ENCODE results near the gene PGBD5.

The PGBD5 gene

DNA sequence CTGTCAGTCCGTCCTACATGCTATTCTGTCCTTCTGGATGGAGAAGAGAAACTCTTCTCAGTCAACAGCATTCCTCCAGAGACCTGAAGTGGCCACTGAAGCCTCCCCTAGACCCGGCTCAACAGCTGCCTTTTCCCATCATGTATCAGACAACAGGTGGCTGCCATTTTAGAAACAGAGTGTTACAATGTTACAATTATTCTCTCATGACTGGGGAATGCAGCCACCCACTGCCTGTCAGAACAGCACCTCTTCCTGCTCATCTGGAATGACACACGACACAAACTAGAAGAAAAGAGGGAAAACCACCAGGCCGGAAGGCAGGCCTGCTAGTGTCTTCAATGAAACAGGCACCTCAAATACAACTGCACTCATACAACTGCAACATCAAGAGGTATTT lies 105.3 kb downstream of the PGBD5 start:
- no peak for DNase-seq

- no peak for DNase-seq
Measured at GRCh38 chr1:230319014-230319747, 107.0 kb downstream of the PGBD5 start.

DNA sequence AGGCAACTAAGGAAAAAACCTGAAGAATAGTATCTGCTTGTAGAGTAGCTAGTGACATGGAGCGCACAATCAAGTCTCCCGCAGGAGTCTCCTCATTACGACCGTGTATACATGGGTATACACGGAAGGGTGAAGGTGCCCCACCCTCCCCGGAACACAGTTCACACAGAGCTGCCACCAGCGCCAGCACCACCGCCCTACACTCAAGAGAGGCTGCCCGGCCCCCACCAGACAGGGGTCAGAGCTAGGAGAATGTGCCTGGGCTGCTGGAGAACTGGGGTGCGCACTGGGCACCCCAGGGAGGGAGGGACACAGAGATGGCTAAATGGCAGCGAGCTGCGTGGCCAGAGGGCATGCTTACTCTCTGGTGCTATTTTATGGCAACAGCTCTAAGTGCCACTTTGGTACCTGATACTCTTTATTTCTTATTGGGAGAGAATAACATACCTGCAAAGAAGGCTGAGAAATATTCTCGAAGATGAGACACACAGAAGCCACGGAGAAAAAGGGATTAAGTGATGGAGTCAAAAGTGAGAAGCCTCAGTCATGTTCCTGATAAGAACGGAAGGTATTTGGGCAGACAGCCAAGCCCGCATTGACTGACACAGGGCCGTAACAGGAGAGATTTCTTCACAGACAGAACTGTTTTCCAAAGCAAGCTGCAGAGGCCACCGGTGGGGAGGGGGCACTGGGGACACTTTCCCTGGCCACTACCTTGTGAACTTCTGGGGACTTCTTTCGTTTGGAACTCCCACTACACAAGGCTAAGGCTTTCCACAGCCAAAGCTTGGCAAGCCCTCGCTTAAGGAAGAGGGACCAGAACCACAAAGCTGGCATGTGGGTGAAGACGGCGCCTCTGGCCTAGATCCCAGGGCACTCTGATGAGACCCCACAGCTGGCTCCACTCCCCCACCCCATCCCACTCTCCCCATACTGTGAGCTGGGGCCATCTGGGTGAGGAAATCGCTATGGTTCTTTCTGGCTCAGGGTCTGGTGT lies 108.0 kb downstream of the PGBD5 start:
- DNase-seq, result no peak

DNA sequence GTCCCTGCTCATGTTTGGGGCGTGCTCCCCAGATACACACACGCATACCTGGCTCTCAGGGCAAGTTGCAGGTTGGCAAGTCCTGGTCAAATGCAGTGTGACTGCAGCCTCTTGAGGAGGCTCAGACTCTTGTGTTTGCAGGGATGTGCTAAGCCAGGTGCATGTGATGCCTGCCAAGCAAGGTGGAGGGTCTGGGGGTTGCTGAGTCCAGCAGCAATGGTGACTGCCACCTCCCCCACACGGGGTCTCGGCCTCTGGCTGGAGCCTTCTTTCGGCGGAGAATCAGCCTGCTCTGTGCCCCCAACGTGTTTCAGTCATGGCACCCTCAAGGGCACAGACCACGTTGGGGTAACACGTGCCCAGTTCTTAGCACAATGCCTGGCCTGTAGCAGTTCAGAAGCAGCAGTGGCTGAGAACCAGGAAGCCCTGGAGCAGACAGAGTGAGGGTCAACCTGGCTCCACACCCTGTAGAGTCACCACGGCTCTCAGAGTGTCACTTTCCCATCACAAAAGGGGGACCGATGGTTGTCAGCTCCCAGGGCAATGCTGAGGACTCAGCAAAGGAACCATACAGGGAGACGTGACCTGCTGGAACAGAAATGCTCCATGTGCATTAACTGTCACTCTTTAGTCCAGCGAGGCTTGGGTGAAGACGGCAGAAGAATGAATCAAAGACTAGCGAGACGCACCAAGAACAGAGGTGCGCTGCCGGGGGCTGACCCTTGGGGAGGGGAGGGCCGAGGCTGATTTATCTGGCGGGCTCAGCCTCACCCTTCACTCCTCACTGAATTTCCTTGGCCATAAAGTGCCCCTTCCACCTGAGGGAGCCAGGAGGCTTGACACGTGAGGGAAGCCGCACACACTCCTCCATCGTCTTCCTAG lies 109.0 kb downstream of the PGBD5 start:
- no peak for DNase-seq

DNA sequence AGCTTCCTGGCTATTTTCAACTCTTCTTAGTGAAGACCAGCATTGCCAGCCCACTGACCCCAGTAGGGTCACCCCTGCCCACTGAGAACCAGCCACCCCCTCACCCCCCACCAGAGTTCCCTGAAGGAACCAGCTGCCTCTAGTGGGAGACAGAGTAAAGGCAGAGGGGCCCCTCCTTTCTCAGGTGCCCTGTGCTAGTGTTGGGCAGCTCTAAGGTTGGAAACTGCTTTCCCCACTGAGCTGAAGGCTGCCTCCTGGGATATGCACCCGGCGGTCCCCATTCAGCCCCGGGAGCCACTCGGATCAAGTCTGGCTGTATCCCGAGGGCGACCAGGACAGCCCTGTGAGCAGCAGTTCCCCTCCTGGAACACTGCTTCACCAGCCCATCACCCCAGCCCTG lies 111.0 kb downstream of the PGBD5 start:
- DNase-seq, result no peak

- no peak for DNase-seq
Measured at GRCh38 chr1:230314142-230314470, 112.0 kb downstream of the PGBD5 start.

DNA sequence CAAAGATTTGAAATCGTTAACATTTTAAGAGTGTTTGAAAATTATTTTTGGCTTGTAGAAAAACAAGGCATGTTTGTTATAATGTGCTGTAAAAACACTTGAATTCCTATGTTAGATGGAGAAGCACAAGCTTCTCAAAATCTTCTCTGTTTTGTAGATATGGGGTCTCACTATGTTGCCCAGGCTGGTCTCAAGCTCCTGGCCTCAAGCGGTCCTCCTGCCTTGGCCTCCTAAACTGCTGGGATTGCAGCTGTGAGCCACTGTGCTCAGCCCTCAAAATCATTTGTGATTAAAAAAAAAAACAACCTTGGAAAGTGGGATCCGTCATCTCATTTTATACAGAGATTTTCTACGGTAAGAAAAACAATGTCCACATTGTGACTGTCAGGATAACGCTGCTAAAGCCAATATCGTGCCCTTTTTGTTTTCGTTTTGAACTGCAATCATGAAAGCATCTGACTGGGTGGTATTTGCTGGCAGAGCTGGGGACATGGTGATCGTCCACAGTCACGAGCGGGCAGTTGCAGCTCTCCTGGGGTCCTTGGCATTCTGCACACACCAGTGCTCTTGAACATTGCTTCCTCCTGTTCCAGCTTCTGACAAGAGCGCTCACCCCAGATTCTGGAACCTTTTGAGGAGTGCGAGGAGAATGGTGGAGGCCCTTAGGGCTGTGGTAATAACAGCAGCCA lies 112.5 kb downstream of the PGBD5 start:
- no peak for DNase-seq

- no peak for DNase-seq
Measured at GRCh38 chr1:230312676-230313075, 113.5 kb downstream of the PGBD5 start.

- DNase-seq, result peak; percentile 48 to 58
Measured at GRCh38 chr1:230310381-230311163, 115.6 kb downstream of the PGBD5 start.

- DNase-seq, result no peak
Measured at GRCh38 chr1:230309646-230310177, 116.4 kb downstream of the PGBD5 start.

- no peak for DNase-seq
Measured at GRCh38 chr1:230308821-230309220, 117.3 kb downstream of the PGBD5 start.

DNA sequence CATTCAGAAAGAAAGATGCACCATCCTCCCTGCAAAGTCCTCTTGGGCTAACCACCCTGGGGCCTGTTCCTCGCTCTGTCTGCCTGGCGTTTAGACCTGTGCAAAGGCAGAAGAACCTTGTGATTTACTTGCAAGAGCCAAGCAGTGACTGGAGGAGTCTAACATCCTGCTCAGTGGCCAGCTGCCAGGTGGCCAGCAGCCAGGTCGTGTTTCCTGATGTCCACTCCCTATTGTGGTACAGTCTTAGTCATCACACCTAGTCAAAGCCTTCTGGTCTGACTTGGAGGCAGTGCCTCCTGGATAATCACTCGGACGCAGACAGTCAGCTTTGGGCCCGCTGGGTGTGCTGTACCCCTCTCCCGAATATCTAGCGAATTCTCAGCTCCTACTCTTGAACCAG lies 118.1 kb downstream of the PGBD5 start:
- DNase-seq, result no peak

DNA sequence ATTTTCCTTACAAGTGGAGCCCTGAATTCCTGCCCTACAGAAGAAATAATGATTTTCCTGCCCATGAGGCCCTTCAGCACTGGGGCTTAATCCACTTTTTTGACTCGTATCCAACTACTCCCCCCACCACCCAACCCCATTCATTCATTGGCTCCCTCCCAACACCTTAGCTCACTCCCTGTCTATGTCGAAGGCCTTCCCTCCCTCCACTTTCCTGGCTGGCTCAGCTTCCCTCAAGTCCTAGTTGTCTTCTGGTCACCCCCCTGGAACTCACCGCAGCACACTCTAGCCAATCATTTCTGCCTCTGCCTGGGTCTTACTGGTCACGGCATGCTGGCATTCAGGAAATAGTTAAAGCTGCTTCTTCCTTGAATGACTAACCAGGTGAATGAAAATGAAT lies 118.9 kb downstream of the PGBD5 start:
- DNase-seq, result no peak

DNA sequence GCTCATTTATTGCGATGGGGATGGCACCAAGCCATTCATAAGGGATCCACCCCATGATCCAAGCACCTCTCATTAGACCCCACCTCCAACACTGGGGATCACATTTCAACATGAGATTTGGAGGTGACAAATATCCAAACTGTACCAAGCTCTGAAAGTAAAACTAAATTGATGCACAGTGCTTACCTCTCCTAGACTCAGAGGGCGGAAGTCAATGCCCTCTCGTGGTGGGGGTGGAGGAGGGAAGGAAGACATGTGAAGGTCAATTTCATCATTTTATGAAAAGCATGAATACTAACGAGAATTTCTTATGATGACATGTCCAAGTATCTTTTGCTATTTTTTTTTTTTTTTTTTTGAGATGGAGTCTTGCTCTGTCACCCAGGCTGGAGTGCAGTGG lies 120.0 kb downstream of the PGBD5 start:
- DNase-seq, result no peak

GRCh38 chr1:230303822-230304221 lies 122.3 kb downstream of the PGBD5 start:
- no peak for DNase-seq

DNA sequence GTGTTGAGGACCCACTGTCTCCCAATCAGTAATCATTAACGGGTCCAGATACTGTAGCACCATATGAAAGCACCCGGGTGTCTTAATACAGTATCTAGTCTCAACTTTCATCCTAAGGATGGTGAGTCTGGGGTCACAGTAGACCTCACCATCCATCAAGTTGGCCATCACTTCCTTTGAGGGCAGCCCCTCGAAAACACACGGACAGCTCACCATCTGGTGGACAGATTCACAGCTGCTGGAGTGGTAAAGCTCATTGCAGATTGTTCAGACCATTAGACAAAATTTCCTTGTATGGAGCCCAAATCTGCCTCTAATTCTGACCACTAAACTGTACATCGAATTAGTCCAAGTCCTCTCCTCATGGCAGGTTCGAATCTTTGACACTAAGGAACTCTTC lies 123.1 kb downstream of the PGBD5 start:
- no peak for DNase-seq

DNA sequence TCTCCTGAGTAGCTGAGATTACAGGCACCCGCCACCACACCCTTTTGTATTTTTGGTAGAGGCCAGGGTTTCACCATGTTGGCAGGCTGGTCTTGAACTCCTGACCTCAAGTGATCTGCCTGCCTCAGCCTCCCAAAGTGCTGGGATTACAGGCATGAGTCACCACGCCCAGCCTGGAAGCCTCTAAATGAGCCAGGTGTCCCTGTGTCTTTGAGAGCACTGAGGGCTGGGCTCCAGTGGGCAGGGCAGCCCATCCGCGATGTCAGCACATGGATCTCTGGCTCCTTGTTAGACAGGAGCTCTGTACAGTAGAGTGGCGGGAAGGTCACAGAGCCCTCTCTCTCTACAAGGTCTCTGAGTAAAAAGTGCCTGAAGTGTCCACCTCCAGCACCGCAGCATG lies 124.3 kb downstream of the PGBD5 start:
- no peak for DNase-seq

GRCh38 chr1:230301322-230301721 lies 124.8 kb downstream of the PGBD5 start:
- no peak for DNase-seq

- no peak for DNase-seq
Measured at GRCh38 chr1:230300322-230301301, 125.5 kb downstream of the PGBD5 start.
